Muscle of leg (tissue), 11 donors: ENCODE results near the gene NT5C1A. TPM values are rescaled to one million over a fixed set of nuclear protein-coding genes. Genes with fewer than 3 reads are reported as not detected.

ENCODE experiments used
- DNase-seq: peaks from one replicate; pipeline ENCODE4 v3.0.0; 2013
- H3K27ac ChIP-seq: one replicate; pipeline ENCODE4 v1.5.1; 2013; ENCODE audit warnings: mild to moderate bottlenecking, low read length, control low read depth
- H3K27me3 ChIP-seq: one replicate; pipeline ENCODE4 v1.6.1; 2013; ENCODE audit warnings: low read length; ENCODE audit not compliant: control insufficient read depth, insufficient read depth
- H3K36me3 ChIP-seq: one replicate; pipeline ENCODE4 v1.6.1; 2013; ENCODE audit warnings: low read length; ENCODE audit not compliant: control insufficient read depth, insufficient read depth
- H3K4me1 ChIP-seq: one replicate; pipeline ENCODE4 v1.6.1; 2013; ENCODE audit warnings: low read length; ENCODE audit not compliant: control insufficient read depth, insufficient read depth
- H3K4me3 ChIP-seq: one replicate; pipeline ENCODE4 v1.5.1; 2013; ENCODE audit warnings: low read length, control low read depth
- H3K9me3 ChIP-seq: replicated peaks from 2 replicates; pipeline ENCODE4 v1.6.1; 2013; ENCODE audit warnings: low read depth, low read length; ENCODE audit not compliant: control insufficient read depth
- WGBS: methylation state at CpG from one replicate; pipeline ENCODE4 v1.1.5; 2013; ENCODE audit warnings: missing lambda C conversion rate; ENCODE audit not compliant: insufficient coverage; 5-methylcytosine and 5-hydroxymethylcytosine counted together
- polyA plus RNA-seq, 8 donors: library from polyadenylated mRNA; unstranded; fragments of 120-200 nt; gene quantifications; one replicate each; pipeline versions ENCODE4 v1.2.1 to v1.2.3, GENCODE V29; 2013; ENCODE audit warnings: inconsistent platforms in 1 of 8, low replicate concordance in 1 of 8; ENCODE audit not compliant: insufficient read length in 8 of 8, insufficient read depth in 1 of 8
- total RNA-seq: library from RNA; stranded (reverse); fragments of 120-200 nt; gene quantifications from one replicate; pipeline ENCODE4 v1.2.4, GENCODE V29; 2013

Gene NT5C1A
- total and polyA plus RNA-seq, 9 donors = 4.1 to 9.3 (median 6.3) TPM

- Histone ChIP-seq H3K9me3 (no peaks in the 10 kb centered on the region), H3K4me1 (peaks cover 2% of the 10 kb centered on the region), H3K27me3 (peaks cover 2% of the 10 kb centered on the region), H3K36me3 (peaks cover 13% of the 10 kb centered on the region), H3K27ac (no peak overlapping the region), H3K4me3 (no peak overlapping the region)
- DNase-seq = no peak
- WGBS = no CpG with 5 or more reads among the region's 8 CpGs
Measured at GRCh38 chr1:39615086-39615673, 56.7 kb downstream of the NT5C1A start.

DNA sequence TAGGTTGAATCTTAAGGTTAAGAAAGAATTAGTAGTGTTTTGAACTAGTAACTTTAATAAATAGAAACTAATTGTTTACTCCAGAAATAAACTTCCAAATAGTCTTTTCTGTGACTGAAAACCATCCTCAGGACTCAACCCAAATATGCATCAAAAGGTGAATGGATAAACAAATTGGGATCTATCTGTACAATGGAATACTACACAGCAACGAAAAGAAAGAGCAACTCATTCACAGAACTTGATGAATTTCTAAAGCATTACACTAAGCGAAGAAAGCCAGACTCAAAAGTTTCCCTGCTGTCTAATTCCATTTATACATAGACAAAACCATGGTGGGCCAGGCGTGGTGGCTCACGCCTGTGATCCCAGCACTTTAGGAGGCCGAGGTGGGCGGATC is 57.4 kb downstream of the NT5C1A start:
- H3K9me3 ChIP-seq = no peaks in the 10 kb centered on the region
- no peak overlapping the region for H3K4me3 ChIP-seq
- H3K27me3 ChIP-seq = peaks cover 3% of the 10 kb centered on the region
- peaks cover 9% of the 10 kb centered on the region for H3K4me1 ChIP-seq
- peaks cover 16% of the 10 kb centered on the region for H3K36me3 ChIP-seq
- H3K27ac ChIP-seq = no peak overlapping the region
- WGBS = no CpG with 5 or more reads among the region's 6 CpGs
- DNase-seq = no peak

GRCh38 chr1:39613250-39613649 is 58.7 kb downstream of the NT5C1A start:
- DNase-seq = no peak
- Histone ChIP-seq H3K4me3 (no peak overlapping the region), H3K9me3 (no peaks in the 10 kb centered on the region), H3K36me3 (peaks cover 16% of the 10 kb centered on the region), H3K27me3 (peaks cover 5% of the 10 kb centered on the region), H3K27ac (no peak overlapping the region), H3K4me1 (peaks cover 10% of the 10 kb centered on the region)
- no CpG with 5 or more reads among the region's 6 CpGs for WGBS

- peaks cover 10% of the 10 kb centered on the region for H3K4me1 ChIP-seq
- H3K9me3 ChIP-seq = no peaks in the 10 kb centered on the region
- H3K27ac ChIP-seq = no peak overlapping the region
- DNase-seq = peak; percentile 69
- H3K27me3 ChIP-seq = peaks cover 3% of the 10 kb centered on the region
- 9% methylated on average over 42 of the region's 42 CpGs for WGBS
- H3K36me3 ChIP-seq = peaks cover 7% of the 10 kb centered on the region
- H3K4me3 ChIP-seq = no peak overlapping the region
Measured at GRCh38 chr1:39609618-39610331, 62.1 kb downstream of the NT5C1A start.

Other genes with a start within 250 kb of the NT5C1A start
- 0.40 TPM for gene BMP8A, start 180.5 kb downstream of the NT5C1A start, total RNA-seq
- 1 to 10 TPM in 1 of 8 donors, under 1 TPM in 7; 0.14 to 1.1 (median 0.41) TPM for gene BMP8A, start 180.5 kb downstream of the NT5C1A start, polyA plus RNA-seq
- gene PABPC4, start 95.3 kb downstream of the NT5C1A start, total RNA-seq = 214 TPM
- gene PABPC4, start 95.3 kb downstream of the NT5C1A start, polyA plus RNA-seq = 100 to 1,000 TPM; 292 to 474 (median 402) TPM
- gene HEYL, start 32.5 kb downstream of the NT5C1A start, total RNA-seq = 19.5 TPM
- 10 to 100 TPM; 50.0 to 73.0 (median 59.6) TPM for gene HEYL, start 32.5 kb downstream of the NT5C1A start, polyA plus RNA-seq
- gene HPCAL4, start 19.3 kb upstream of the NT5C1A start, total RNA-seq = 1.8 TPM
- gene HPCAL4, start 19.3 kb upstream of the NT5C1A start, polyA plus RNA-seq = 1 to 10 TPM in 6 of 8 donors, under 1 TPM in 2; 0.51 to 1.2 (median 1.1) TPM
- 35.3 TPM for gene PPIE, start 66.8 kb upstream of the NT5C1A start, total RNA-seq
- gene PPIE, start 66.8 kb upstream of the NT5C1A start, polyA plus RNA-seq = 10 to 100 TPM; 38.6 to 48.6 (median 43.7) TPM
- 0.44 TPM for gene OXCT2, start 99.2 kb upstream of the NT5C1A start, total RNA-seq
- under 1 TPM in 6 of 8 donors, not detected in 2; 0.09 to 0.47 (median 0.30) TPM for gene OXCT2, start 99.2 kb upstream of the NT5C1A start, polyA plus RNA-seq
- 0.71 TPM for gene BMP8B, start 116.8 kb upstream of the NT5C1A start, total RNA-seq
- gene BMP8B, start 116.8 kb upstream of the NT5C1A start, polyA plus RNA-seq = 1 to 10 TPM in 7 of 8 donors, under 1 TPM in 1; 0.99 to 3.4 (median 1.6) TPM
- gene TRIT1, start 211.4 kb upstream of the NT5C1A start, total RNA-seq = 19.1 TPM
- 10 to 100 TPM in 7 of 8 donors, 1 to 10 TPM in 1; 9.9 to 20.0 (median 13.9) TPM for gene TRIT1, start 211.4 kb upstream of the NT5C1A start, polyA plus RNA-seq
- gene MYCL, start 229.8 kb upstream of the NT5C1A start, total RNA-seq = 2.4 TPM
- gene MYCL, start 229.8 kb upstream of the NT5C1A start, polyA plus RNA-seq = 1 to 10 TPM; 1.7 to 8.4 (median 3.6) TPM